Measurements from ENCODE around the gene KCTD2.

DNA sequence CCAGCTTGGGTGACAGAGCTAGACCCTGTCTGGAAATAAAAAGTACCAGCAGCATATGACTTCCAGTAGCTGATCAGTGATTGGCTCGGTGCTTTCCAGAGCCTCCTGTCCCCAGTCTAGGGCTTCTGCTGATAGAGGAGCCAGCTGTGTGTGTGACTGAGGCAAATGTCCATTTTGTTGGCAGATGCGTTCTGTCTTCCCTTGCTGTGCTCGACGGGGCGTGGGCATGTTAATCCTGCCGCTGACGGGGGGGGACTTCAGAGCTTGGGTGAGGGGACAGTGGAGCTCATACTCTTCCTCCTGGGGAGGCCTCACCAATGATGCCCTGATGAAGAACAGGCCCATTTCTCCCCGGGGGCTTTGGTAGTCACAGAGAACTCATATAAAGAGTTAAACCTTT is 14.6 kb downstream of the KCTD2 start:
- TF ChIP-seq, protein P1, sequence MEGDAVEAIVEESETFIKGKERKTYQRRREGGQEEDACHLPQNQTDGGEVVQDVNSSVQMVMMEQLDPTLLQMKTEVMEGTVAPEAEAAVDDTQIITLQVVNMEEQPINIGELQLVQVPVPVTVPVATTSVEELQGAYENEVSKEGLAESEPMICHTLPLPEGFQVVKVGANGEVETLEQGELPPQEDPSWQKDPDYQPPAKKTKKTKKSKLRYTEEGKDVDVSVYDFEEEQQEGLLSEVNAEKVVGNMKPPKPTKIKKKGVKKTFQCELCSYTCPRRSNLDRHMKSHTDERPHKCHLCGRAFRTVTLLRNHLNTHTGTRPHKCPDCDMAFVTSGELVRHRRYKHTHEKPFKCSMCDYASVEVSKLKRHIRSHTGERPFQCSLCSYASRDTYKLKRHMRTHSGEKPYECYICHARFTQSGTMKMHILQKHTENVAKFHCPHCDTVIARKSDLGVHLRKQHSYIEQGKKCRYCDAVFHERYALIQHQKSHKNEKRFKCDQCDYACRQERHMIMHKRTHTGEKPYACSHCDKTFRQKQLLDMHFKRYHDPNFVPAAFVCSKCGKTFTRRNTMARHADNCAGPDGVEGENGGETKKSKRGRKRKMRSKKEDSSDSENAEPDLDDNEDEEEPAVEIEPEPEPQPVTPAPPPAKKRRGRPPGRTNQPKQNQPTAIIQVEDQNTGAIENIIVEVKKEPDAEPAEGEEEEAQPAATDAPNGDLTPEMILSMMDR (IDR thresholded peaks at IDR 0.05): no peak
- TF ChIP-seq POLR2AphosphoS5 (IDR thresholded peaks at IDR 0.05; ENCODE audit: insufficient read depth in 1 of 2, low read depth in 1 of 2): no peak

All from vagina (tissue), 2 donors.